PFSK-1 (cell line): ENCODE data around the gene VPS8.

ENCODE experiments used
- FOXP2 ChIP-seq: optimal IDR thresholded peaks from 2 replicates; pipeline ENCODE3; 2011; ENCODE audit warnings: borderline replicate concordance, control low read depth, inconsistent platforms; ENCODE audit not compliant: insufficient read depth; ENCODE audit errors: extremely low read length, extremely low read depth
- POLR2AphosphoS5 ChIP-seq: IDR thresholded peaks from 2 replicates; pipeline ENCODE4 v1.6.1; 2012; ENCODE audit warnings: low read depth, mild to moderate bottlenecking, control low read depth, low read length, moderate library complexity
- REST ChIP-seq, 2 experiments: IDR thresholded peaks; 2 replicates each; pipeline versions ENCODE4 v1.6.1 to v1.8.0; 2011 to 2012; ENCODE audit warnings: low read depth in 2 of 2, low read length in 2 of 2, control low read depth in 1 of 2, inconsistent platforms in 1 of 2, mild to moderate bottlenecking in 1 of 2, moderate library complexity in 1 of 2; ENCODE audit not compliant: insufficient read depth in 1 of 2
- SIN3A ChIP-seq: IDR thresholded peaks from 2 replicates; pipeline ENCODE4 v1.6.1; 2012; ENCODE audit warnings: mild to moderate bottlenecking, low read length, moderate library complexity, borderline replicate concordance; ENCODE audit not compliant: insufficient read depth
- TAF1 ChIP-seq: IDR thresholded peaks from 2 replicates; pipeline ENCODE4 v1.6.1; 2012; ENCODE audit warnings: low read length, control low read depth, borderline replicate concordance; ENCODE audit not compliant: insufficient read depth

VPS8 gene

GRCh38 chr3:184977796-184978195 is 165.8 kb downstream of the VPS8 start:
- TF ChIP-seq FOXP2 (no peak), REST (IDR thresholded peaks at IDR 0.05; ENCODE audit: insufficient read depth in 1 of 2, low read depth in 2 of 2, low read length in 2 of 2) (no peak), POLR2AphosphoS5 (no peak), SIN3A (no peak), TAF1 (no peak)

- TF ChIP-seq REST (IDR thresholded peaks at IDR 0.05; ENCODE audit: insufficient read depth in 1 of 2, low read depth in 2 of 2, low read length in 2 of 2) (no peak), FOXP2 (no peak), TAF1 (no peak), SIN3A (no peak), POLR2AphosphoS5 (no peak)
Observed at GRCh38 chr3:184981071-184981470, 169.1 kb downstream of the VPS8 start.

GRCh38 chr3:184982076-184982475 is 170.1 kb downstream of the VPS8 start:
- TF ChIP-seq SIN3A (no peak), TAF1 (no peak), REST (IDR thresholded peaks at IDR 0.05; ENCODE audit: insufficient read depth in 1 of 2, low read depth in 2 of 2, low read length in 2 of 2) (no peak), POLR2AphosphoS5 (no peak), FOXP2 (no peak)

- no peak for TF ChIP-seq REST (IDR thresholded peaks at IDR 0.05; ENCODE audit: insufficient read depth in 1 of 2, low read depth in 2 of 2, low read length in 2 of 2)
Observed at GRCh38 chr3:184985586-184985985, 173.6 kb downstream of the VPS8 start.

GRCh38 chr3:184986366-184986889 is 174.5 kb downstream of the VPS8 start:
- TF ChIP-seq TAF1 = no peak
- TF ChIP-seq FOXP2 = no peak
- TF ChIP-seq SIN3A = no peak
- no peak for TF ChIP-seq POLR2AphosphoS5
- no peak for TF ChIP-seq REST (IDR thresholded peaks at IDR 0.05; ENCODE audit: insufficient read depth in 1 of 2, low read depth in 2 of 2, low read length in 2 of 2)
